Psoas muscle (tissue), 8 donors: Measurements from ENCODE around the gene PPP2R5A. TPM values are rescaled to one million over a fixed set of nuclear protein-coding genes. Genes with fewer than 3 reads are reported as not detected.
"Not testable (repeated sequence)": the region's sequence is repeated elsewhere in the genome, so short reads cannot be mapped to it uniquely, and the experiment has no call there.

ENCODE experiments used
- ATAC-seq, 4 donors: fragments of 200-7000 bp; cut with Tn5 transposase; one replicate each; pipeline ENCODE4 v1.9.1; 2020; ENCODE audit warnings: moderate library complexity in 3 of 4, mild to moderate bottlenecking in 2 of 4
- DNase-seq, 2 donors: peaks; one replicate each; pipeline ENCODE4 v3.0.0-alpha.2; 2020
- H3K27ac ChIP-seq: fragments of 200-600 bp; one replicate; pipeline ENCODE4 v1.8.0; 2022
- H3K27me3 ChIP-seq, 3 donors: fragments of 200-600 bp in 1 of 3; one replicate each; pipeline versions ENCODE4 v1.6.1 to v1.8.0; 2013 to 2022; ENCODE audit warnings: low read length in 2 of 3, mild to moderate bottlenecking in 2 of 3, moderate library complexity in 1 of 3; ENCODE audit not compliant: insufficient read depth in 3 of 3
- H3K36me3 ChIP-seq, 2 donors: fragments of 200-600 bp in 1 of 2; one replicate each; pipeline versions ENCODE4 v1.6.1 to v1.8.0; 2013 to 2022; ENCODE audit warnings: low read depth in 1 of 2, mild to moderate bottlenecking in 1 of 2, moderate library complexity in 1 of 2; ENCODE audit not compliant: insufficient read depth in 1 of 2
- H3K4me1 ChIP-seq: fragments of 200-600 bp; one replicate; pipeline ENCODE4 v1.8.0; 2022
- H3K4me3 ChIP-seq: fragments of 200-600 bp; one replicate; pipeline ENCODE4 v1.8.0; 2022; ENCODE audit warnings: mild to moderate bottlenecking
- H3K9me3 ChIP-seq: fragments of 200-600 bp; one replicate; pipeline ENCODE4 v1.8.0; 2022
- CTCF ChIP-seq: fragments of 200-600 bp; IDR thresholded peaks from one replicate; pipeline ENCODE4 v1.8.0; 2022; ENCODE audit warnings: antibody characterized with exemption
- WGBS, 3 donors: extraction: QIAGEN DNeasy Blood & Tissue Kit; methylation state at CpG; one replicate each; pipeline versions ENCODE4 v1.1.6 to v1.1.7; 2013; 5-methylcytosine and 5-hydroxymethylcytosine counted together
- intact Hi-C, 2 donors: fragments of 100-400 bp; cut with DNase I; formaldehyde crosslinking; loops; one replicate each; pipeline versions ENCODE4 v1.11.0 to v1.14.2; 2022
- polyA plus RNA-seq, 3 donors: library from polyadenylated mRNA; stranded (reverse); fragments of 200-250 nt; gene quantifications; one replicate each; pipeline ENCODE4 v1.2.3, GENCODE V29; 2013
- total RNA-seq, 4 donors: library from RNA; stranded (reverse); fragmentation: NEBNext Ultra II Directional in 2 of 4; extraction: Animal tissue kit (Norgen Biotek cat#: 25700) in 2 of 4; gene quantifications; one replicate each; pipeline versions ENCODE4 v1.2.1 to v1.2.4, GENCODE V29; 2021 to 2023
- donor health status: healthy with polysubstance abuse.
- donor health status: DM: no; HTN: no; CAD: no; lungs with moderate emphysema.
- donor health status: Bipolar disorder and iron deficiency.
- donor health status: healthy.
- donor health status: DM: yes; HTN: yes; CAD: no.
- donor health status: DM: no; HTN: no; CAD: no.
- donor health status: DM: no; HTN: no; CAD: no.
- donor health status: DM: yes; HTN: yes; CAD: no.

PPP2R5A gene
- total and polyA plus RNA-seq, 7 donors, result 27.7 to 55.1 (median 29.7) TPM

DNA sequence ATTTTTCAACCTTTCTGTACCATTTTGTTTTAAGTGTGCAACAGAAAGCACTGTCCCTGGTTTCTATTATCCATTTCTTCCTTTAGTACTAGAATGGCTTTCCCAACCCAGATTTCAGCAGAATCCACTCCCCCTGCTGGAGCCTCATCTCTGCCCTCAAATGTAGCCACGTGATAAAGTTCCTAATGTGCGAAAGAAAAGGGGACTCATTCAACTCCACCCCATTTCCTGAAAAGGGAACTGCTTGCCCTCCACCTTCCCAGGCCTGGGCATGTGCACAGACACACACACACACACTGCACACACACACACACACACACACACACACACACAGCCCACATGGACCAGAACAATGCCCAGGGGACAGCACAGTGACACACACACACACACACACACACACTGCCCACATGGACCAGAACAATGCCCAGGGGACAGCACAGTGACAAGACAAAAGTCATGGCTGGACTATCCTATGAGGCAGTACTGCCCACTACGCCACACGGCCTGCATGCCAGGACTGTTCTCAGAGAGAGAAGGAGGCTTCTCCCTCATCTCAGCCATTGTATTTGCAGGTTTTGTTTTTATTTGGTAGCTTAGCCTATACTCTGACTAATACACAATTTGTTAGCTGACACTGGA, 96.3 kb downstream of the PPP2R5A start:
- no peak for ATAC-seq

DNA sequence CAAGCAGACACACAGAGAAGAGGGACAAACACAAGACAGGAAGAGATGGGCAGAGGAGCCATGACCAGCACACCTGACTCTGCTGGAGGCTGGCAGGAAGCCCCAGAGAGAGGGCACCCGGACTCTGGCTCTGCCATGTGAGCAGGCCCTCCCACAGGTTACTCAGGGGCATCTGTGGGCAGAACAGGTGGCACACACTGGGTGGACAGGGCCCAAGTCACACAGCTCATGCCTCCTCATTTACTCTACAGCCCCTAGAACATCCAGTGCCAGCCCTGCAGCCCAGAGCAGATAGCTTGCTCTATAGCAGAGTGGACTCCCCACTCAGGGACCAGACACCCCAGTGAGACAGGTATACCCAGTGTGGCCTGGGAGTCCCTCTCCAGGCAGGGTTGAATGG, 100.8 kb downstream of the PPP2R5A start:
- H3K27me3 ChIP-seq, result no peaks in the 10 kb centered on the region
- intact Hi-C loops, result no loop called here
- DNase-seq, result no peak
- 20 to 50% (median 29%) methylated on average over 1 of the region's 1 CpG for WGBS, 3 donors
- H3K36me3 ChIP-seq, result no peaks in the 10 kb centered on the region
- no peaks in the 10 kb centered on the region for H3K9me3 ChIP-seq
- H3K4me3 ChIP-seq, result no peak overlapping the region
- no peak for TF ChIP-seq CTCF
- H3K4me1 ChIP-seq, result no peaks in the 10 kb centered on the region
- no peak overlapping the region for H3K27ac ChIP-seq
- peak in 3 of 4 donors; percentile 41 to 74 (median 74) for ATAC-seq

More for the DNA sequence above, 96.3 kb downstream of the PPP2R5A start:
- Histone ChIP-seq H3K4me1 (no peaks in the 10 kb centered on the region), H3K27me3 (no peaks in the 10 kb centered on the region), H3K9me3 (no peaks in the 10 kb centered on the region), H3K27ac (no peak overlapping the region), H3K4me3 (no peak overlapping the region), H3K36me3 (peaks cover 3 to 27% of the 10 kb centered on the region in 2 donors)
- 70 to 84% (median 80%) methylated on average over 4 of the region's 4 CpGs for WGBS, 3 donors
- no peak for TF ChIP-seq CTCF
- intact Hi-C loops, result no loop called here
- DNase-seq, result no peak

- 90 to 100% (median 91%) methylated on average over 1 of the region's 1 CpG for WGBS, 3 donors
- Histone ChIP-seq H3K4me3 (no peak overlapping the region), H3K9me3 (no peaks in the 10 kb centered on the region), H3K27ac (no peak overlapping the region), H3K36me3 (no peaks in the 10 kb centered on the region), H3K27me3 (no peaks in the 10 kb centered on the region), H3K4me1 (no peaks in the 10 kb centered on the region)
- intact Hi-C loops, result no loop called here
- no peak for ATAC-seq
- DNase-seq, result no peak
- TF ChIP-seq CTCF, result no peak
Measured at GRCh38 chr1:212388985-212389716, 103.9 kb downstream of the PPP2R5A start.

GRCh38 chr1:212395678-212396437, 110.6 kb downstream of the PPP2R5A start:
- ATAC-seq, intact Hi-C loops, H3K4me1 ChIP-seq, H3K27me3 ChIP-seq, DNase-seq, H3K9me3 ChIP-seq, H3K27ac ChIP-seq, H3K4me3 ChIP-seq, H3K36me3 ChIP-seq: not testable (repeated sequence)
- WGBS, 3 donors, result 88 to 97% (median 94%) methylated on average over 5 of the region's 6 CpGs

- no peak overlapping the region for H3K4me3 ChIP-seq
- intact Hi-C loops, result no loop called here
- DNase-seq, result no peak
- TF ChIP-seq CTCF, result no peak
- ATAC-seq, result no peak
- H3K4me1 ChIP-seq, result no peaks in the 10 kb centered on the region
- 97 to 100% (median 97%) methylated on average over 3 of the region's 3 CpGs for WGBS, 3 donors
- no peaks in the 10 kb centered on the region for H3K27me3 ChIP-seq
- H3K36me3 ChIP-seq, result no peaks in the 10 kb centered on the region
- no peak overlapping the region for H3K27ac ChIP-seq
- H3K9me3 ChIP-seq, result no peaks in the 10 kb centered on the region
Measured at GRCh38 chr1:212396638-212397037, 111.4 kb downstream of the PPP2R5A start.
